Measurements from ENCODE around the gene UBR4.

Gene UBR4

GRCh38 chr1:19032701-19033514 is 177.2 kb downstream of the UBR4 start (continued):
- no peak for TF ChIP-seq CSRNP3 (CRISPR knock-in tag; IDR thresholded peaks at IDR 0.05)

- no peak for ATAC-seq
- no peak for TF ChIP-seq ZC3H10 (CRISPR knock-in tag; IDR thresholded peaks at IDR 0.05)
- TF ChIP-seq ISL1 (CRISPR knock-in tag; IDR thresholded peaks at IDR 0.05) = no peak
- no peak for TF ChIP-seq BACH2 (CRISPR knock-in tag; IDR thresholded peaks at IDR 0.05; ENCODE audit: borderline replicate concordance)
- TF ChIP-seq ZFP30 (CRISPR knock-in tag; IDR thresholded peaks at IDR 0.05) = no peak
- no peak for TF ChIP-seq POU6F1 (CRISPR knock-in tag; IDR thresholded peaks at IDR 0.05; ENCODE audit: borderline replicate concordance, low read depth)
- TF ChIP-seq CSRNP3 (CRISPR knock-in tag; IDR thresholded peaks at IDR 0.05) = no peak
- TF ChIP-seq TSHZ2 (CRISPR knock-in tag; IDR thresholded peaks at IDR 0.05) = no peak
- TF ChIP-seq ZNF70 (CRISPR knock-in tag; IDR thresholded peaks at IDR 0.05) = no peak
- no peak for TF ChIP-seq TCF4 (CRISPR knock-in tag; IDR thresholded peaks at IDR 0.05; ENCODE audit: borderline replicate concordance)
- TF ChIP-seq PPARA (CRISPR knock-in tag; IDR thresholded peaks at IDR 0.05; ENCODE audit: borderline replicate concordance) = no peak
- TF ChIP-seq, protein P1, sequence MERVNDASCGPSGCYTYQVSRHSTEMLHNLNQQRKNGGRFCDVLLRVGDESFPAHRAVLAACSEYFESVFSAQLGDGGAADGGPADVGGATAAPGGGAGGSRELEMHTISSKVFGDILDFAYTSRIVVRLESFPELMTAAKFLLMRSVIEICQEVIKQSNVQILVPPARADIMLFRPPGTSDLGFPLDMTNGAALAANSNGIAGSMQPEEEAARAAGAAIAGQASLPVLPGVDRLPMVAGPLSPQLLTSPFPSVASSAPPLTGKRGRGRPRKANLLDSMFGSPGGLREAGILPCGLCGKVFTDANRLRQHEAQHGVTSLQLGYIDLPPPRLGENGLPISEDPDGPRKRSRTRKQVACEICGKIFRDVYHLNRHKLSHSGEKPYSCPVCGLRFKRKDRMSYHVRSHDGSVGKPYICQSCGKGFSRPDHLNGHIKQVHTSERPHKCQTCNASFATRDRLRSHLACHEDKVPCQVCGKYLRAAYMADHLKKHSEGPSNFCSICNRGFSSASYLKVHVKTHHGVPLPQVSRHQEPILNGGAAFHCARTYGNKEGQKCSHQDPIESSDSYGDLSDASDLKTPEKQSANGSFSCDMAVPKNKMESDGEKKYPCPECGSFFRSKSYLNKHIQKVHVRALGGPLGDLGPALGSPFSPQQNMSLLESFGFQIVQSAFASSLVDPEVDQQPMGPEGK (CRISPR knock-in tag; IDR thresholded peaks at IDR 0.05; ENCODE audit: borderline replicate concordance) = no peak
- no peak for TF ChIP-seq ZNF8 (CRISPR knock-in tag; IDR thresholded peaks at IDR 0.05)
- TF ChIP-seq ZNF565 (CRISPR knock-in tag; conservative IDR thresholded peaks at IDR 0.05; ENCODE audit: low read depth) = no peak
- TF ChIP-seq TOX (CRISPR knock-in tag; IDR thresholded peaks at IDR 0.05; ENCODE audit: borderline replicate concordance) = no peak
- no peak for TF ChIP-seq SNAI2 (CRISPR knock-in tag; IDR thresholded peaks at IDR 0.05)
These were observed 177.7 kb downstream of the UBR4 start for GRCh38 chr1:19032413-19032695.

- no peak for TF ChIP-seq TOX (CRISPR knock-in tag; IDR thresholded peaks at IDR 0.05; ENCODE audit: borderline replicate concordance)
- TF ChIP-seq TCF4 (CRISPR knock-in tag; IDR thresholded peaks at IDR 0.05; ENCODE audit: borderline replicate concordance) = no peak
- TF ChIP-seq SNAI2 (CRISPR knock-in tag; IDR thresholded peaks at IDR 0.05) = no peak
- TF ChIP-seq ZNF565 (CRISPR knock-in tag; conservative IDR thresholded peaks at IDR 0.05; ENCODE audit: low read depth) = no peak
- TF ChIP-seq ZNF70 (CRISPR knock-in tag; IDR thresholded peaks at IDR 0.05) = no peak
- no peak for ATAC-seq
These were observed 180.6 kb downstream of the UBR4 start for GRCh38 chr1:19029191-19030085.
